GM18508 (cell line): ENCODE measurements around the gene UBQLN4.
"Not testable (repeated sequence)": the region's sequence is repeated elsewhere in the genome, so short reads cannot be mapped to it uniquely, and the experiment has no call there.

ENCODE experiments used
- ATAC-seq: cut with Tn5 transposase; IDR thresholded peaks from one replicate; pipeline ENCODE4 v1.9.1; 2021; ENCODE audit warnings: moderate number of reproducible peaks; ENCODE audit not compliant: insufficient read depth, unreplicated experiment

UBQLN4 gene

GRCh38 chr1:156081180-156081916 is 27.8 kb upstream of the UBQLN4 start:
- no peak for ATAC-seq

DNA sequence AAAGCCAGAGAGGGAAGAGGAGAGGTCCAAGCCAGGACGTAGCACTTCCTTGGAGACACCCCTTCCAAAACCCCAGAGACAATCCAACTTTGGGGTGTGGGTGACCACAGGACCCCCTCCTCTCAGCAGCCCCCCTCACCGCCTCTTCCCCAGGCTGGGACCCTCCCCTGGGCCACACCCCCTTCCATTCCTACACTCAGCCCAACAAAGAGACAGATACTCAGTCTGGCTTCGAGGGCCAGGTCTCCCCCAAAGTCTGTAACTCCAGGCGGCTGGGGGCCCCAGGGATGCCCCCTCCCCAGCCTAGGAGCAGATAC is 27.2 kb upstream of the UBQLN4 start:
- no peak for ATAC-seq

- no peak for ATAC-seq
Observed at GRCh38 chr1:156080241-156080862, 26.8 kb upstream of the UBQLN4 start.

- no peak for ATAC-seq
Observed at GRCh38 chr1:156079762-156080161, 26.2 kb upstream of the UBQLN4 start.

DNA sequence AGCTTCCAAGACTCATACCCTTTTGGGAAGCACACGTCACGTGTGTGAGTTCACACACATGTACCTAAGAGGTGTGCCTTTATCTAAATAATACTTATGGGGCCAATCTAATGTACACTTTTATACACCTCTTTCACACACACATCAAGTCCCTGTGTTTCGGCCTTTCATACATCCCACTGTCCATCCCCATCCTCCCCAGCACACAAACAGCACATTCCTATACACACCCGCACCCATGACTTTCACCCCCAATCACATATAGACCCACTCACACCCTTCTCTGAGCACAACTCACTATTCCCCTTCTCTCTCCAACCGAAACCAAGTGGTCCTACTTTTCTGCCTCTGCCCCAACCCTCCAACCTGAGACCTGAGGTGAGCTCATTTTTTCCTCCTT is 25.1 kb upstream of the UBQLN4 start:
- ATAC-seq: no peak

DNA sequence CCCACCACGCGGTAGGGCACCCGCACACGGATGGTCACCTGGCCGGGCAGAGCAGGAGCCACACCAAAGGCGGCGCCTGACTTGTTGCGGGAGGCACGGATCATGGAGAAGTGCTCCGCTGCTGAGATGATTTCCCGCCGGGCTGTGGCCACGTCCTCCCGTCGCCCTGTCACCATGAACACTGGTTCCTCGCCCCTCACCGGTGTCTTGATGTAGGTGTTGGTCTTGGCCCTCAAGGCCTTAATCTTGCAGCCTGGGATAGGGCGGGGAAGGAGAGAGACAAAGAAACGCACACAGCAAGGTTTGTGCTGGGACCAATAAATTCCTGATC is 23.8 kb upstream of the UBQLN4 start:
- ATAC-seq: no peak

GRCh38 chr1:156076609-156077429 is 23.2 kb upstream of the UBQLN4 start:
- no peak for ATAC-seq

GRCh38 chr1:156075775-156076204 is 22.2 kb upstream of the UBQLN4 start:
- ATAC-seq: no peak

GRCh38 chr1:156075162-156075561 is 21.6 kb upstream of the UBQLN4 start:
- ATAC-seq: no peak

GRCh38 chr1:156074661-156075060 is 21.1 kb upstream of the UBQLN4 start:
- ATAC-seq: no peak

DNA sequence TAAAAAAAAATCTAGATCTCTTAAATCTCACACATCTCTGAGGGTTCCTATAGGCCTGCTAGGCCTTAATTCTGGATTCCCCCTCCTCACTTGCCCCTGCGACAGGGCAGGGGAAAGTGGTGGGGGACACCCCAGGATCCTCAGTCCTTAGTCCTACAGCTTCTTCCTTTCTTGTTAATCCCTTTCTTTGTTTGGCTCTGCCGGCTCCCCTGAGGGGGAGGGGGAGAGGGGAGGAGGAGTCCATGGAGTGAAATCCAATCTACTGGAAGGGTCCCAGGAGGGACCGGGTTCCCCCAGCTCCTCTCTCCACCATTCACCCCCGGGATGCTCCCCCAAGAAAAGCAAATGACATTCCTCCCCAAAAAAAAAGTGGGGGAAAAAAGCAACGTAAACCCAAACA is 20.1 kb upstream of the UBQLN4 start:
- ATAC-seq: no peak

GRCh38 chr1:156073110-156073687 is 19.6 kb upstream of the UBQLN4 start:
- no peak for ATAC-seq

GRCh38 chr1:156072251-156072650 is 18.7 kb upstream of the UBQLN4 start:
- no peak for ATAC-seq

DNA sequence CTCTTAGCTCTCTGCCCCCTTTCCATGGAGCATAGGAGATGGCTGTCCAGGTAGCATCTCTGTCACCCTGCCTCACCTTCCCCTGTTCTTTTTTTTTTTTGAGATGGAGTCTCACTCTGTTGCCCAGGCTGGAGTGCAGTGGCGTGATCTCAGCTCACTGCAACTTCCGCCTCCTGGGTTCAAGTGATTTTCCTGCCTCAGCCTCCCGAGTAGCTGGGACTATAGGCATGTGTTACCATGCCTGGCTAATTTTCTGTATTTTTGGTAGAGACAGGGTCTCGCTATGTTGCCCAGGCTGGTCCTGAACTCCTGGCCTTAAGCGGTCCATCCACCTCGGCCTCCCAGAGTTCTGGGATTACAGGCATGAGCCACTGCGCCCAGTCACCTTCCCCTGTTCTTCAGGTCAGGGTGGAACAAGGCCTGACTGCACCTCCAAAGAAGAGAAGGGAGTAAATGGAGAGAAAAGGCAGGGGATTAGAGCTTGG is 17.8 kb upstream of the UBQLN4 start:
- ATAC-seq: not testable (repeated sequence)

DNA sequence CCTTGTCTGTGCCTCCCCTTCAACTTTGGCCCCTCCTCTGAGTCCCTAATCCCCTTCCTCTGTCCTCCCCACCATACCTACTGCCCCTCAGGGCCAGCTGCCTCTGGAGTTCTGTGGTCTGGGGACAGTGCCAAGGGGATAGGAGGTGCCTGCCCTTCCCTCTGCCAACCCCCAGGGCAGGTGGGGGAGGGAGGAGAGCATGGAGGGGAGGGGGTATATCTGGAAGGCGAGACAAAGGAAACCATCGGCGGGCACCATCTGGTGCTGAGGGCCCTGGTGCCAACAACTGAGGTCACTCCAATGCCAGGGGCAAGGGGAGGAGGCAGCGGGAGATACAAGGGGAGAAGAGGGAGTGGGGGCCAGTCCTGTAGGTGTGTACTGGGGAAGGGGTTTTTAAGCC is 16.9 kb upstream of the UBQLN4 start:
- ATAC-seq: no peak

DNA sequence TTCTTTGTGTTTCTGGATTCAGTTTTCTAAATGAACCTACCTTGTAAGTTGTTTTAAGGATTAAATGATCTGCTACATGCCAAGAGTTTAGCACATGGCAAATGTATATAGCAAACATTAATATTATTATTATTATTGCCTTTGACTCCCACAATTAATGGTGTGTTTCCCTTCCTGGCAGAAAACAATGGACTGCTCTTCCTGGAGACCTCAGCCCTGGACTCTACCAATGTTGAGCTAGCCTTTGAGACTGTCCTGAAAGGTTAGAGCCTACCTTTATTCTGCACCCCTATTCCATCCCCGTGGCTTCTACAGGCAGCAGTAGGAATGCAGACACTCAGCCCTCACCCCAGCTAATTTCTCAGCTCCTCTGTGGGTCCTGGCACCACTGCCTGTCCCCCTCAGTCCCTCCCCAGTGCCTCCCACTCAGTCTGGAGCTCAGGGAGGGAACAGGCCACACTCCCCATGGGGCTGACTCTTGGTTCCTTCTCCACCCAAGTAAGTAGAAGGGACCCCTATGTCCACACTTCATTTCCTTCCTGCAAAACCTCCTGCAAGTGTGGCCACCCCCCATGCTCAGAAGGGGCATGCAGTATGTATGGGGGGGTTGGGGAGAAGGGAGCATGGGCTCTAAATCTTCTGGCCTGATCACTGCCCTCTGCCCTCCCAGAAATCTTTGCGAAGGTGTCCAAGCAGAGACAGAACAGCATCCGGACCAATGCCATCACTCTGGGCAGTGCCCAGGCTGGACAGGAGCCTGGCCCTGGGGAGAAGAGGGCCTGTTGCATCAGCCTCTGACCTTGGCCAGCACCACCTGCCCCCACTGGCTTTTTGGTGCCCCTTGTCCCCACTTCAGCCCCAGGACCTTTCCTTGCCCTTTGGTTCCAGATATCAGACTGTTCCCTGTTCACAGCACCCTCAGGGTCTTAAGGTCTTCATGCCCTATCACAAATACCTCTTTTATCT is 16.2 kb upstream of the UBQLN4 start:
- ATAC-seq: no peak

DNA sequence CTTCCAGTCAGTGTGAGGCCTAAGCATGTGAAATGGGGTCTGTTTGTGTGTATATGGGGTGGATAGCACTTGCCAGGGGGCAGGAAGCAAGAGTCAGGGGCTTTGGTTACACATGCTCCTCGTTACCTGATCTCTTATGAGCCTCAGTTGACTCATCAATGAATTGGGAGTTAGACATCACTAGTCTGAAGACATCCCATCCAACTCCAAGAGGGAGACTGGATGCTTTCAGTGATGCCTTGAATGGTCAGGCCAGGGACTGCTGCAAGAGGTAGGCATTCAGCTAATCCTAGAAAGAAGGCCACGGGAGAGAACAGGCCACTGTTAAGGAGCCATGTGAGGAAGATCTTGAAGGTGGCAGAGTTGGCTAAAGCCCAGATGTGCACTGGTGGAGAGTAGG is 13.7 kb upstream of the UBQLN4 start:
- no peak for ATAC-seq

DNA sequence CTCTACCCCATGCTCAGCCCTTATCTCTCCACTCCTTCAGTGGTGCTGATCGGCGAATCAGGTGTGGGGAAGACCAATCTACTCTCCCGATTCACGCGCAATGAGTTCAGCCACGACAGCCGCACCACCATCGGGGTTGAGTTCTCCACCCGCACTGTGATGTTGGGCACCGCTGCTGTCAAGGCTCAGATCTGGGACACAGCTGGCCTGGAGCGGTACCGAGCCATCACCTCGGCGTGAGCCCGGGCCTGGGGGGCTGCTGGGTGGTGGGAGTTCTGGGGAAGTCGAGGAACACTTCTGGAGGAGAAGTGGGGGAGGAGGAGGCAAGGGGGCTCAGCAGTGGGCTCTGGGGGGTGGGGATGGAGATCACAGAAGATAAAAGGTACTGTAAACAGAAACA is 12.3 kb upstream of the UBQLN4 start:
- ATAC-seq: no peak

DNA sequence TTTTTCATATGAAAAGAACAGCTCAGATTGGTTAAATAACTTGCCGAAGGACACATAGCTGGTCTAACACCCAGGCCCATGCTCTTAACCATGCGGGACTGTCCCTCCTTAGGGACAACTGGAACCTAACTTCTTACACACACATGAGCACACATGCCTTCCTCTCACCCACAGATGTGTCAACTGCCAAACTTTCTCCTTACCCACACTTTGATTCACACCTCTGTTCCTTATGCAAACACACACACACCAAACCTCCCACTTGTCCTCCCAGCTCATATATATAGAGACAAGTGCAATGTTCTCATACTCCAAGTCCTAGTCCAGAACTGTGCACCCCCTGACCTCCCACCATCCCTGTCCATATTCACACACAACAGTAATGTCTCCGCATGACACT is 11.6 kb upstream of the UBQLN4 start:
- ATAC-seq: no peak

- ATAC-seq: no peak
Observed at GRCh38 chr1:156064615-156065014, 11.0 kb upstream of the UBQLN4 start.
